Common myeloid progenitor, CD34-positive (primary cell): ENCODE measurements around the gene KCTD18.

Source experiments
- CTCF ChIA-PET: fragments of 350-600 bp; sonication (Branson Sonifier 250); formaldehyde crosslinking; loops from one replicate; lab custom pipeline; 2021; ENCODE audit warnings: antibody characterized with exemption; lab: Charles Lee
- POLR2A ChIA-PET: fragments of 350-600 bp; sonication (Branson Sonifier 250); formaldehyde crosslinking; loops from one replicate; lab custom pipeline; 2021; ENCODE audit warnings: antibody characterized with exemption; lab: Charles Lee
- DNase-seq, 3 donors: peaks; one replicate each; pipeline versions ENCODE4 v3.0.0 to v3.0.0-alpha.2; 2013
- H3K27ac ChIP-seq, 2 experiments: 1 replicate in 1 of 2; 2 replicates in 1 of 2; pipeline ENCODE4 v1.7.0; 2013; ENCODE audit warnings: inconsistent platforms in 2 of 2, low read length in 2 of 2, mild to moderate bottlenecking in 2 of 2, low read depth in 1 of 2, moderate library complexity in 1 of 2; ENCODE audit not compliant: severe bottlenecking in 2 of 2, insufficient read depth in 1 of 2, poor library complexity in 1 of 2
- H3K27me3 ChIP-seq, 5 experiments: replicated peaks in 2 of 5; 1 replicate in 3 of 5; 2 replicates in 2 of 5; pipeline versions ENCODE4 v1.6.1 to v1.7.0; 2013; ENCODE audit warnings: low read length in 4 of 5, mild to moderate bottlenecking in 2 of 5, moderate library complexity in 2 of 5, inconsistent platforms in 1 of 5; ENCODE audit not compliant: insufficient read depth in 5 of 5, control insufficient read depth in 4 of 5
- H3K36me3 ChIP-seq, 4 experiments: 1 replicate in 2 of 4; 2 replicates in 2 of 4; pipeline versions ENCODE4 v1.6.1 to v1.7.0; 2013; ENCODE audit warnings: low read length in 3 of 4, control low read depth in 1 of 4, mild to moderate bottlenecking in 1 of 4; ENCODE audit not compliant: control insufficient read depth in 4 of 4, insufficient read depth in 4 of 4
- H3K4me1 ChIP-seq, 4 experiments: 1 replicate in 3 of 4; 2 replicates in 1 of 4; pipeline versions ENCODE4 v1.6.1 to v1.7.1; 2013; ENCODE audit warnings: low read length in 3 of 4, mild to moderate bottlenecking in 3 of 4, control low read depth in 1 of 4, inconsistent platforms in 1 of 4, moderate library complexity in 1 of 4; ENCODE audit not compliant: control insufficient read depth in 4 of 4, insufficient read depth in 4 of 4; ENCODE audit errors: control extremely low read depth in 1 of 4
- H3K4me3 ChIP-seq, 7 experiments: 1 replicate in 4 of 7; 2 replicates in 3 of 7; pipeline versions ENCODE4 v1.5.1 to v1.7.0; 2013; ENCODE audit warnings: mild to moderate bottlenecking in 7 of 7, low read length in 6 of 7, moderate library complexity in 6 of 7, inconsistent platforms in 2 of 7, low read depth in 2 of 7, control low read depth in 1 of 7; ENCODE audit not compliant: insufficient read depth in 4 of 7, control insufficient read depth in 1 of 7; ENCODE audit errors: extremely low read depth in 1 of 7
- H3K9me3 ChIP-seq, 5 experiments: 1 replicate in 4 of 5; 2 replicates in 1 of 5; pipeline versions ENCODE4 v1.6.1 to v1.7.1; 2013; ENCODE audit warnings: low read length in 4 of 5, mild to moderate bottlenecking in 2 of 5, inconsistent platforms in 1 of 5, low read depth in 1 of 5, moderate library complexity in 1 of 5; ENCODE audit not compliant: control insufficient read depth in 4 of 5, insufficient read depth in 2 of 5; ENCODE audit errors: control extremely low read depth in 1 of 5
- WGBS: methylation state at CpG from one replicate; pipeline ENCODE4 v1.1.5; 2013; ENCODE audit not compliant: insufficient coverage; 5-methylcytosine and 5-hydroxymethylcytosine counted together

The KCTD18 gene

GRCh38 chr2:200453142-200453852, 56.6 kb downstream of the KCTD18 start:
- CTCF ChIA-PET, result interaction anchor here (1.5 to 2.3 kb wide), 2 partner anchors 18 to 468 kb away, joined by 3 to 6 read pairs; no protein-coding TSS in a partner anchor
- peaks cover 0 to 2% (median 0%) of the 10 kb centered on the region in 4 experiments for H3K36me3 ChIP-seq

GRCh38 chr2:200452377-200452776, 57.5 kb downstream of the KCTD18 start:
- no peaks in the 10 kb centered on the region for H3K9me3 ChIP-seq
- DNase-seq, result no peak
- no peaks in the 10 kb centered on the region for H3K27me3 ChIP-seq
- no peak overlapping the region for H3K27ac ChIP-seq
- ChIA-PET POLR2A (no interaction called here), CTCF (no interaction called here)
- peaks cover 0 to 2% (median 0%) of the 10 kb centered on the region in 4 experiments for H3K36me3 ChIP-seq
- no peak overlapping the region for H3K4me3 ChIP-seq
- WGBS, result no CpG with 5 or more reads among the region's 2 CpGs
- peaks cover 0 to 15% (median 3%) of the 10 kb centered on the region in 4 experiments for H3K4me1 ChIP-seq

More at GRCh38 chr2:200453142-200453852, 56.6 kb downstream of the KCTD18 start:
- Histone ChIP-seq H3K4me1 (peaks cover 0 to 15% (median 3%) of the 10 kb centered on the region in 4 experiments), H3K4me3 (no peak overlapping the region), H3K27me3 (no peaks in the 10 kb centered on the region), H3K27ac (no peak overlapping the region), H3K9me3 (no peaks in the 10 kb centered on the region)
- no peak for DNase-seq
- WGBS, result 97% methylated on average over 5 of the region's 8 CpGs
- POLR2A ChIA-PET, result no interaction called here

GRCh38 chr2:200451511-200451910, 58.4 kb downstream of the KCTD18 start:
- Histone ChIP-seq H3K4me1 (peaks cover 0 to 14% (median 2%) of the 10 kb centered on the region in 4 experiments), H3K27me3 (no peaks in the 10 kb centered on the region), H3K27ac (no peak overlapping the region), H3K4me3 (no peak overlapping the region), H3K36me3 (peaks cover 0 to 2% (median 0%) of the 10 kb centered on the region in 4 experiments), H3K9me3 (no peaks in the 10 kb centered on the region)
- ChIA-PET CTCF (no interaction called here), POLR2A (no interaction called here)
- no CpG with 5 or more reads among the region's 2 CpGs for WGBS
- no peak for DNase-seq

GRCh38 chr2:200450288-200450687, 59.6 kb downstream of the KCTD18 start:
- no peak for DNase-seq
- Histone ChIP-seq H3K36me3 (peaks cover 0 to 2% (median 0%) of the 10 kb centered on the region in 4 experiments), H3K4me1 (peaks cover 0 to 2% (median 0%) of the 10 kb centered on the region in 4 experiments), H3K9me3 (no peaks in the 10 kb centered on the region), H3K4me3 (no peak overlapping the region), H3K27me3 (no peaks in the 10 kb centered on the region), H3K27ac (no peak overlapping the region)
- POLR2A ChIA-PET, result no interaction called here
- CTCF ChIA-PET, result interaction anchor here (1.7 to 2.3 kb wide), 2 partner anchors 9 to 21 kb away, joined by 4 to 8 read pairs; no protein-coding TSS in a partner anchor
- 100% methylated on average over 1 of the region's 2 CpGs for WGBS

GRCh38 chr2:200449149-200449548, 60.7 kb downstream of the KCTD18 start:
- ChIA-PET POLR2A (interaction anchor here (0.6 kb wide), 1 partner anchor 507 kb away, joined by 4 read pairs; no protein-coding TSS in a partner anchor), CTCF (interaction anchor here (0.6 to 2.3 kb wide), 3 partner anchors 7 to 1764 kb away, joined by 4 to 8 read pairs (median 4); no protein-coding TSS in a partner anchor)
- Histone ChIP-seq H3K36me3 (peaks cover 0 to 2% (median 0%) of the 10 kb centered on the region in 4 experiments), H3K27ac (no peak overlapping the region), H3K4me1 (no peaks in the 10 kb centered on the region), H3K9me3 (no peaks in the 10 kb centered on the region), H3K27me3 (no peaks in the 10 kb centered on the region), H3K4me3 (no peak overlapping the region)
- 81% methylated on average over 3 of the region's 4 CpGs for WGBS
- no peak for DNase-seq

GRCh38 chr2:200448455-200448854, 61.4 kb downstream of the KCTD18 start:
- Histone ChIP-seq H3K36me3 (peaks cover 0 to 2% (median 0%) of the 10 kb centered on the region in 4 experiments), H3K27me3 (no peaks in the 10 kb centered on the region), H3K9me3 (no peaks in the 10 kb centered on the region), H3K27ac (no peak overlapping the region), H3K4me3 (no peak overlapping the region), H3K4me1 (no peaks in the 10 kb centered on the region)
- ChIA-PET POLR2A (no interaction called here), CTCF (interaction anchor here (2.3 kb wide), 1 partner anchor 23 kb away, joined by 8 read pairs; no protein-coding TSS in a partner anchor)
- DNase-seq, result no peak
